Hepatocyte (in vitro differentiated cells): ENCODE results near the gene FRMD4B. TPM values are rescaled to one million over a fixed set of nuclear protein-coding genes. Genes with fewer than 3 reads are reported as not detected.

Experiments
- DNase-seq: peaks from one replicate; pipeline ENCODE4 v3.0.0-alpha.2; 2016; ENCODE audit warnings: low spot score
- H2AFZ ChIP-seq: fragments of 200-600 bp; sonication (generic); 2 replicates; pipeline ENCODE4 v1.6.0; 2016; ENCODE audit warnings: antibody characterized with exemption, mild to moderate bottlenecking
- H3K27ac ChIP-seq: fragments of 200-600 bp; sonication (generic); 2 replicates; pipeline ENCODE4 v1.5.1; 2016; ENCODE audit warnings: mild to moderate bottlenecking
- H3K27me3 ChIP-seq: fragments of 200-600 bp; sonication (generic); 2 replicates; pipeline ENCODE4 v1.6.1; 2016
- H3K36me3 ChIP-seq: fragments of 200-600 bp; sonication (generic); replicated peaks from 2 replicates; pipeline ENCODE4 v1.5.1; 2016; ENCODE audit warnings: low read depth; ENCODE audit not compliant: insufficient read depth
- H3K4me1 ChIP-seq: fragments of 200-600 bp; sonication (generic); 2 replicates; pipeline ENCODE4 v1.5.1; 2016; ENCODE audit warnings: mild to moderate bottlenecking, moderate library complexity; ENCODE audit not compliant: insufficient read depth
- H3K4me2 ChIP-seq: fragments of 200-600 bp; sonication (generic); 2 replicates; pipeline ENCODE4 v1.6.0; 2016
- H3K4me3 ChIP-seq: fragments of 200-600 bp; sonication (generic); 2 replicates; pipeline ENCODE4 v1.5.1; 2016; ENCODE audit warnings: mild to moderate bottlenecking
- H3K79me2 ChIP-seq: fragments of 200-600 bp; sonication (generic); 2 replicates; pipeline ENCODE4 v1.6.0; 2017; ENCODE audit warnings: mild to moderate bottlenecking
- H3K9me2 ChIP-seq: fragments of 200-600 bp; sonication (generic); replicated peaks from 2 replicates; pipeline ENCODE4 v1.6.0; 2017; ENCODE audit warnings: mild to moderate bottlenecking; ENCODE audit not compliant: insufficient read depth
- H3K9me3 ChIP-seq: fragments of 200-600 bp; sonication (generic); 2 replicates; pipeline ENCODE4 v1.5.1; 2016; ENCODE audit warnings: low read depth, mild to moderate bottlenecking
- H4K20me1 ChIP-seq: fragments of 200-600 bp; sonication (generic); 2 replicates; pipeline ENCODE4 v1.6.0; 2016; ENCODE audit warnings: mild to moderate bottlenecking; ENCODE audit not compliant: insufficient read depth, poor library complexity, severe bottlenecking
- CTCF ChIP-seq: fragments of 200-600 bp; sonication (generic); IDR thresholded peaks from 2 replicates; pipeline ENCODE4 v1.5.1; 2016; ENCODE audit warnings: antibody characterized with exemption, mild to moderate bottlenecking; ENCODE audit not compliant: poor library complexity
- EZH2 ChIP-seq: fragments of 200-600 bp; sonication (generic); IDR thresholded peaks from 2 replicates; pipeline ENCODE4 v1.6.1; 2016; ENCODE audit warnings: antibody characterized with exemption, mild to moderate bottlenecking, borderline replicate concordance
- EZH2phosphoT487 ChIP-seq: fragments of 200-600 bp; sonication (generic); IDR thresholded peaks from one replicate; pipeline ENCODE4 v1.6.1; 2018; ENCODE audit warnings: antibody characterized with exemption, mild to moderate bottlenecking, low read depth, moderate library complexity; ENCODE audit not compliant: unreplicated experiment, severe bottlenecking
- WGBS: methylation state at CpG from one replicate; pipeline ENCODE4 v1.1.6; 2016; ENCODE audit warnings: low lambda C conversion rate; ENCODE audit errors: missing lambda C conversion rate; 5-methylcytosine and 5-hydroxymethylcytosine counted together
- polyA plus RNA-seq: library from polyadenylated mRNA; unstranded; fragments of >200 nt; fragmentation: Nextera tagmentation; extraction: Ambion mirVana; gene quantifications from 2 replicates; pipeline ENCODE4 v1.2.1, GENCODE V29; 2016
- total RNA-seq: library from RNA; depleted of rRNA; stranded (reverse); fragments of >200 nt; gene quantifications from 2 replicates; pipeline ENCODE4 v1.2.3, GENCODE V29; 2014

FRMD4B gene
- total and polyA plus RNA-seq, 2 experiments from 2014 or later = 10.8 to 28.1 TPM

- WGBS = 80% methylated on average over 3 of the region's 3 CpGs
- H4K20me1 ChIP-seq = no peaks in the 10 kb centered on the region
- TF ChIP-seq EZH2 (no peak), EZH2phosphoT487 (no peak), CTCF (no peak)
Observed at GRCh38 chr3:69392850-69393249, 7.0 kb upstream of the FRMD4B start.

GRCh38 chr3:69392415-69392814 is 6.5 kb upstream of the FRMD4B start:
- Histone ChIP-seq H3K4me1 (no peaks in the 10 kb centered on the region), H3K27ac (no peak overlapping the region), H3K36me3 (no peaks in the 10 kb centered on the region), H3K9me2 (no peaks in the 10 kb centered on the region), H3K9me3 (no peaks in the 10 kb centered on the region), H2AFZ (no peak overlapping the region), H3K79me2 (no peaks in the 10 kb centered on the region), H3K4me3 (no peak overlapping the region), H3K4me2 (no peak overlapping the region), H3K27me3 (peaks cover 10% of the 10 kb centered on the region), H4K20me1 (no peaks in the 10 kb centered on the region)
- TF ChIP-seq EZH2 (no peak), EZH2phosphoT487 (no peak), CTCF (no peak)
- no peak for DNase-seq
- 92% methylated on average over 2 of the region's 2 CpGs for WGBS

More at GRCh38 chr3:69392850-69393249, 7.0 kb upstream of the FRMD4B start:
- no peak for DNase-seq
- H3K79me2 ChIP-seq = no peaks in the 10 kb centered on the region
- no peak overlapping the region for H3K4me3 ChIP-seq
- no peaks in the 10 kb centered on the region for H3K4me1 ChIP-seq
- no peak overlapping the region for H3K27ac ChIP-seq
- H3K9me3 ChIP-seq = no peaks in the 10 kb centered on the region
- H3K4me2 ChIP-seq = no peak overlapping the region
- H2AFZ ChIP-seq = no peak overlapping the region
- H3K9me2 ChIP-seq = no peaks in the 10 kb centered on the region
- H3K36me3 ChIP-seq = no peaks in the 10 kb centered on the region
- peaks cover 5% of the 10 kb centered on the region for H3K27me3 ChIP-seq

GRCh38 chr3:69391554-69391953 is 5.7 kb upstream of the FRMD4B start:
- H3K27me3 ChIP-seq = peaks cover 18% of the 10 kb centered on the region
- H3K9me3 ChIP-seq = no peaks in the 10 kb centered on the region
- no peak overlapping the region for H3K4me3 ChIP-seq
- TF ChIP-seq CTCF (no peak), EZH2 (no peak), EZH2phosphoT487 (no peak)
- H3K36me3 ChIP-seq = no peaks in the 10 kb centered on the region
- WGBS = 91% methylated on average over 1 of the region's 1 CpG
- no peaks in the 10 kb centered on the region for H3K79me2 ChIP-seq
- no peak overlapping the region for H2AFZ ChIP-seq
- no peaks in the 10 kb centered on the region for H3K9me2 ChIP-seq
- H3K4me2 ChIP-seq = no peak overlapping the region
- H3K4me1 ChIP-seq = no peaks in the 10 kb centered on the region
- no peaks in the 10 kb centered on the region for H4K20me1 ChIP-seq
- H3K27ac ChIP-seq = no peak overlapping the region
- no peak for DNase-seq

GRCh38 chr3:69390771-69391170 is 4.9 kb upstream of the FRMD4B start:
- no peak overlapping the region for H3K4me3 ChIP-seq
- H3K27ac ChIP-seq = no peak overlapping the region
- no peaks in the 10 kb centered on the region for H3K4me1 ChIP-seq
- H3K9me3 ChIP-seq = no peaks in the 10 kb centered on the region
- no peaks in the 10 kb centered on the region for H3K79me2 ChIP-seq
- H3K4me2 ChIP-seq = no peak overlapping the region
- H3K27me3 ChIP-seq = peaks cover 26% of the 10 kb centered on the region
- 95% methylated on average over 5 of the region's 5 CpGs for WGBS
- H2AFZ ChIP-seq = no peak overlapping the region
- no peaks in the 10 kb centered on the region for H3K36me3 ChIP-seq
- TF ChIP-seq EZH2phosphoT487 (no peak), CTCF (no peak), EZH2 (no peak)
- no peaks in the 10 kb centered on the region for H3K9me2 ChIP-seq
- DNase-seq = no peak
- H4K20me1 ChIP-seq = no peaks in the 10 kb centered on the region
